Lung microvascular endothelial cell (primary cell): Measurements from ENCODE around the gene PRRT4. TPM values are rescaled to one million over a fixed set of nuclear protein-coding genes. Genes with fewer than 3 reads are reported as not detected.

Source experiments
- DNase-seq, 2 donors: peaks; one replicate each; pipeline versions ENCODE4 v3.0.0 to v3.0.0-alpha.2; 2010; ENCODE audit warnings: low read depth in 2 of 2
- total RNA-seq: library from RNA; depleted of rRNA; stranded (reverse); fragments of >200 nt; gene quantifications from 2 replicates; pipeline ENCODE4 v1.2.1, GENCODE V29; 2014

PRRT4 gene
- total RNA-seq, 1 donor from 2014 or later = not detected

GRCh38 chr7:128395748-128396147 is 34.3 kb upstream of the PRRT4 start:
- DNase-seq = no peak

- DNase-seq = no peak
These were observed 33.5 kb upstream of the PRRT4 start for GRCh38 chr7:128394904-128395496.

GRCh38 chr7:128393526-128394330 is 32.2 kb upstream of the PRRT4 start:
- no peak for DNase-seq

GRCh38 chr7:128392446-128393327 is 31.2 kb upstream of the PRRT4 start:
- DNase-seq = no peak

GRCh38 chr7:128391805-128392204 is 30.3 kb upstream of the PRRT4 start:
- DNase-seq = no peak

GRCh38 chr7:128390871-128391565 is 29.5 kb upstream of the PRRT4 start:
- DNase-seq = no peak

- no peak for DNase-seq
These were observed 28.3 kb upstream of the PRRT4 start for GRCh38 chr7:128389618-128390329.

- DNase-seq = no peak
These were observed 27.7 kb upstream of the PRRT4 start for GRCh38 chr7:128389085-128389617.

GRCh38 chr7:128388145-128388485 is 26.6 kb upstream of the PRRT4 start:
- no peak for DNase-seq

GRCh38 chr7:128387216-128388144 is 26.0 kb upstream of the PRRT4 start:
- DNase-seq = peak; percentile 65 to 85

- DNase-seq = no peak
These were observed 24.8 kb upstream of the PRRT4 start for GRCh38 chr7:128385988-128386925.

GRCh38 chr7:128384726-128385125 is 23.2 kb upstream of the PRRT4 start:
- no peak for DNase-seq

GRCh38 chr7:128383776-128384175 is 22.3 kb upstream of the PRRT4 start:
- no peak for DNase-seq

- DNase-seq = peak in 1 of 2 donors; percentile 14
These were observed 19.8 kb upstream of the PRRT4 start for GRCh38 chr7:128381161-128381821.

GRCh38 chr7:128380483-128381106 is 19.1 kb upstream of the PRRT4 start:
- no peak for DNase-seq

GRCh38 chr7:128379900-128380479 is 18.5 kb upstream of the PRRT4 start:
- DNase-seq = no peak

- DNase-seq = no peak
These were observed 17.1 kb upstream of the PRRT4 start for GRCh38 chr7:128378637-128379036.
